K562 (cell line): ENCODE data around the gene RNF223. TPM values are rescaled to one million over a fixed set of nuclear protein-coding genes. Genes with fewer than 3 reads are reported as not detected.

Experiments
- ATAC-seq: fragments of 200-7000 bp; cut with Tn5 transposase; 3 replicates; pipeline ENCODE4 v1.9.1; 2020; ENCODE audit warnings: moderate library complexity
- BruUV-seq: library from RNA; stranded (reverse); fragments of 400-500 nt; replicated peaks from 2 replicates; lab custom pipeline; 2021; lab: Mats Ljungman, UMichigan
- CTCF ChIA-PET: fragments of 300-600 bp; formaldehyde crosslinking; extraction: SDS; loops from one replicate; lab custom pipeline; 2021; ENCODE audit warnings: low intra/inter-chr PET ratio; lab: Yijun Ruan, JAX
- POLR2A ChIA-PET: fragments of 300-600, 350-650 bp; sonication (Branson Sonifier 250); formaldehyde crosslinking; extraction: SDS; loops from one replicate; lab custom pipeline; 2021; ENCODE audit warnings: antibody characterized with exemption, inconsistent platforms; lab: Yijun Ruan, JAX
- DNase-seq, 4 experiments: peaks; one replicate each; pipeline versions ENCODE4 v3.0.0 to v3.0.0-alpha.2; 2011 to 2018; ENCODE audit warnings: low spot score in 3 of 4, mixed read lengths in 3 of 4; ENCODE audit errors: extremely low read depth in 1 of 4
- FAIRE-seq: peaks from 2 replicates; lab custom pipeline; 2011; peaks lifted over from hg19 to GRCh38; lab: Jason Lieb, UNC
- H2AFZ ChIP-seq: 2 replicates; pipeline ENCODE4 v1.6.0; 2011; ENCODE audit warnings: low read depth, low read length, control low read depth, inconsistent platforms
- H3K27ac ChIP-seq: fragments of 200-600 bp; 3 replicates; pipeline ENCODE4 v1.8.0; 2011; ENCODE audit warnings: low read depth, mild to moderate bottlenecking, control low read depth, inconsistent platforms, low read length, moderate library complexity, mixed read lengths; ENCODE audit errors: extremely low read depth
- H3K27me3 ChIP-seq, 2 experiments: fragments of 300-600 bp in 1 of 2; 2 replicates in 1 of 2; 3 replicates in 1 of 2; pipeline versions ENCODE4 v1.6.0 to v1.8.0; 2011; ENCODE audit warnings: inconsistent platforms in 2 of 2, low read length in 2 of 2, mild to moderate bottlenecking in 1 of 2, mixed read lengths in 1 of 2, moderate library complexity in 1 of 2; ENCODE audit not compliant: control insufficient read depth in 2 of 2, insufficient read depth in 2 of 2
- H3K36me3 ChIP-seq: fragments of 300-600 bp; 3 replicates; pipeline ENCODE4 v1.8.0; 2011; ENCODE audit warnings: mild to moderate bottlenecking, low read length, inconsistent platforms; ENCODE audit not compliant: control insufficient read depth, insufficient read depth
- H3K4me1 ChIP-seq, 2 experiments: fragments of 200-600 bp in 1 of 2; replicated peaks in 1 of 2; 2 replicates in 1 of 2; 3 replicates in 1 of 2; pipeline versions ENCODE4 v1.5.1 to v1.8.0; 2011; ENCODE audit warnings: inconsistent platforms in 2 of 2, low read length in 2 of 2, mild to moderate bottlenecking in 1 of 2, mixed read lengths in 1 of 2, moderate library complexity in 1 of 2; ENCODE audit not compliant: control insufficient read depth in 2 of 2, insufficient read depth in 2 of 2
- H3K4me2 ChIP-seq: 2 replicates; pipeline ENCODE4 v1.6.1; 2011; ENCODE audit warnings: low read length, control low read depth, inconsistent platforms, mixed read lengths; ENCODE audit not compliant: insufficient read depth
- H3K4me3 ChIP-seq: fragments of 200-600 bp; sonication (generic), shearing (Covaris generic); 2 replicates; pipeline ENCODE4 v1.5.1; 2016; ENCODE audit warnings: control low read depth, inconsistent platforms
- H3K79me2 ChIP-seq: fragments of 200-600 bp; 3 replicates; pipeline ENCODE4 v1.8.0; 2011; ENCODE audit warnings: low read length, inconsistent platforms; ENCODE audit not compliant: control insufficient read depth, insufficient read depth
- H3K9ac ChIP-seq, 2 experiments: 2 replicates each; pipeline versions ENCODE4 v1.6.0 to v1.6.1; 2011; ENCODE audit warnings: low read depth in 2 of 2, low read length in 2 of 2, control low read depth in 1 of 2, inconsistent platforms in 1 of 2, mild to moderate bottlenecking in 1 of 2, mixed read lengths in 1 of 2; ENCODE audit not compliant: insufficient read depth in 1 of 2
- H3K9me1 ChIP-seq: one replicate; pipeline ENCODE4 v1.6.0; 2011; ENCODE audit warnings: inconsistent platforms, mild to moderate bottlenecking, low read length, moderate library complexity; ENCODE audit not compliant: control insufficient read depth, insufficient read depth
- H3K9me3 ChIP-seq: replicated peaks from 2 replicates; pipeline ENCODE4 v1.5.1; 2011; ENCODE audit warnings: low read depth, low read length, inconsistent platforms; ENCODE audit not compliant: control insufficient read depth, insufficient read depth
- H4K20me1 ChIP-seq: replicated peaks from 2 replicates; pipeline ENCODE4 v1.6.1; 2011; ENCODE audit warnings: low read length, inconsistent platforms, mixed read lengths; ENCODE audit not compliant: control insufficient read depth, insufficient read depth
- HDAC1 ChIP-seq, 2 experiments: fragments of 450-650 bp; IDR thresholded peaks; 2 replicates each; pipeline ENCODE4 v1.6.1; 2016 to 2017; ENCODE audit warnings: inconsistent platforms in 1 of 2, mild to moderate bottlenecking in 1 of 2, moderate library complexity in 1 of 2
- HEY1 ChIP-seq: fragments of 250-450 bp; sonication (Bioruptor Pico); IDR thresholded peaks from 2 replicates; pipeline ENCODE4 v1.5.0; 2020; ENCODE audit warnings: mild to moderate bottlenecking, moderate library complexity, borderline replicate concordance
- MAFF ChIP-seq: IDR thresholded peaks from 2 replicates; pipeline ENCODE4 v1.6.1; 2012; ENCODE audit warnings: low read length, improper control_type of control experiment
- PHF8 ChIP-seq: fragments of 200-600 bp; sonication (generic); IDR thresholded peaks from 2 replicates; pipeline ENCODE4 v1.6.1; 2012; ENCODE audit warnings: mixed run types, mild to moderate bottlenecking, inconsistent platforms, low read length, moderate library complexity, borderline replicate concordance
- RBM22 ChIP-seq: fragments of 200-400 bp; formaldehyde crosslinking; IDR thresholded peaks from 2 replicates; pipeline ENCODE4 v1.6.1; 2018; ENCODE audit warnings: low read length, low read depth; ENCODE audit not compliant: poor library complexity, severe bottlenecking
- SIN3A ChIP-seq, 2 experiments: fragments of 150-350 bp in 1 of 2; IDR thresholded peaks; 2 replicates each; pipeline ENCODE4 v1.6.1; 2011 to 2016; ENCODE audit warnings: borderline replicate concordance in 2 of 2, low read depth in 2 of 2, low read length in 2 of 2, mild to moderate bottlenecking in 2 of 2, moderate library complexity in 2 of 2; ENCODE audit not compliant: control insufficient read depth in 1 of 2
- SP1 ChIP-seq: sonication (generic); formaldehyde crosslinking; IDR thresholded peaks from 2 replicates; pipeline ENCODE4 v1.8.1; 2022; ENCODE audit warnings: mild to moderate bottlenecking, missing genetic modification reagents
- U2AF2 ChIP-seq: fragments of 200-400 bp; formaldehyde crosslinking; optimal IDR thresholded peaks from 2 replicates; pipeline ENCODE3; 2017; ENCODE audit warnings: low read depth, mild to moderate bottlenecking, low read length
- ZNF239 ChIP-seq: fragments of 250-450 bp; sonication (Bioruptor Pico); IDR thresholded peaks from 2 replicates; pipeline ENCODE4 v1.4.0; 2020; ENCODE audit warnings: mild to moderate bottlenecking
- ZSCAN29 ChIP-seq: fragments of 450-650 bp; IDR thresholded peaks from 2 replicates; pipeline ENCODE4 v1.6.1; 2017
- WGBS: fragments of 100-300 bp; shearing (Covaris generic); methylation state at CpG from one replicate; pipeline ENCODE4 v1.1.6; 2016; ENCODE audit warnings: low coverage, mixed read lengths; ENCODE audit not compliant: insufficient coverage; ENCODE audit errors: missing lambda C conversion rate; 5-methylcytosine and 5-hydroxymethylcytosine counted together
- in situ Hi-C: fragments of 300-500 bp; cut with MboI; formaldehyde crosslinking; loops from 4 replicates; pipeline ENCODE4 v1.15.0; 2018; ENCODE audit warnings: inconsistent platforms, mixed read lengths
- intact Hi-C: fragments of 100-400 bp; cut with micrococcal nuclease; formaldehyde crosslinking; loops from 2 replicates; pipeline ENCODE4 v1.14.2; 2022
- polyA plus RNA-seq, 8 experiments: library from polyadenylated mRNA; depleted of rRNA in 4 of 8; stranded (reverse) in 5 of 8; unstranded in 3 of 8; fragments of >200 nt; fragmentation: Nextera tagmentation in 2 of 8; fragmentation: Illumina TruSeq in 1 of 8; extraction: Ambion mirVana in 2 of 8; extraction: Trizol in 1 of 8; gene quantifications; 2 replicates each; pipeline versions ENCODE4 v1.2.1 to v1.2.3, GENCODE V29; 2011 to 2014; ENCODE audit warnings: inconsistent platforms in 1 of 8, missing spikeins in 1 of 8
- total RNA-seq, 7 experiments: library from RNA; depleted of rRNA in 6 of 7; stranded (reverse); fragments of >200 nt in 6 of 7; fragmentation: Illumina TruSeq in 2 of 7; extraction: Trizol in 2 of 7; gene quantifications; 2 replicates each; pipeline versions ENCODE4 v1.2.1 to v1.2.3, GENCODE V29; 2011 to 2021; ENCODE audit warnings: low replicate concordance in 1 of 7
- TF ChIP-seq, protein P1 (sequence below), 2 experiments: fragments of 450-650 bp; IDR thresholded peaks; 2 replicates each; pipeline ENCODE4 v1.6.1; 2016
- TF ChIP-seq, protein P2 (sequence below), 2 experiments: IDR thresholded peaks; 2 replicates each; pipeline ENCODE4 v1.6.1; 2011; ENCODE audit warnings: borderline replicate concordance in 1 of 2, control low read depth in 1 of 2, low read depth in 1 of 2, low read length in 1 of 2, mild to moderate bottlenecking in 1 of 2, mixed read lengths in 1 of 2, moderate library complexity in 1 of 2; ENCODE audit not compliant: insufficient read depth in 1 of 2, insufficient read length in 1 of 2, poor library complexity in 1 of 2, severe bottlenecking in 1 of 2; ENCODE audit errors: extremely low read depth in 1 of 2

The RNF223 gene
- total and polyA plus RNA-seq, 9 of the 15 experiments (the other 6 are each of a cell fraction or from before 2014, with no cell fraction given), result 0.04 to 0.32 TPM; not detected in 7

DNA sequence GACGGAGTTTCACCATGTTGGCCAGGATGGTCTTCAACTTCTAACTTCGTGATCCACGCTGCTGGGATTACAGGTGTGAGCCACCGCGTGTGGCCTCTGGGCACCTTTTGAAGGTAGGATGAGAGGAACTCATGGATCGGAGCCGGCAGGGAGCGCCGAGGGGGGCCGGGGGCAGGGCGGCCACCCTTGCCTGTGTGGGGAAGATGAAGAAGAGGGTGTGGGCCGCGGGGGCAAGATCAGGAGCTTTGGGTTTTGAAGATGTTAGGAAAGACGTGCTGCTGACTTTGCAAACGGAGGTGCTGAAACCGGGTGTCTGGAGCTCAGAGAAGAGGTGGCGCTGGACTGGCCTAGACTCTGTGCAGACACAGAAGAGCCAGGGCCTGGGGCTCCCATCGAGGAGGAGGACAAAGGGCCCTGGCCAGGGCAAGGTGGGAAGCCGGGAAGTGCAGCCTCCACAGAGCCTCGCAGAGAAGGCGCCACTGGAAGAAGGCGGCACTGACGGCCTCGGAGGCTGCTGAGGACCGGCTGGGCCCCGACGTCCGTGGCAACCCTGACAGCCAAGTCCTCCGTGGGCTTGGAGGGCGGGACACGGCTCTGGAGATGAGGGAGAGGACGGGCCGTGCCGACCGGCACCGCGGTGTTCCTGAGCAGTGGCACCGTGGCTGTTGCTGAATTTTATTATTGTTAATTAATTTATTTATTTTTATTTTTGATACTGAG is 13.7 kb downstream of the RNF223 start (continued):
- TF ChIP-seq HEY1 (CRISPR knock-in tag), result no peak

DNA sequence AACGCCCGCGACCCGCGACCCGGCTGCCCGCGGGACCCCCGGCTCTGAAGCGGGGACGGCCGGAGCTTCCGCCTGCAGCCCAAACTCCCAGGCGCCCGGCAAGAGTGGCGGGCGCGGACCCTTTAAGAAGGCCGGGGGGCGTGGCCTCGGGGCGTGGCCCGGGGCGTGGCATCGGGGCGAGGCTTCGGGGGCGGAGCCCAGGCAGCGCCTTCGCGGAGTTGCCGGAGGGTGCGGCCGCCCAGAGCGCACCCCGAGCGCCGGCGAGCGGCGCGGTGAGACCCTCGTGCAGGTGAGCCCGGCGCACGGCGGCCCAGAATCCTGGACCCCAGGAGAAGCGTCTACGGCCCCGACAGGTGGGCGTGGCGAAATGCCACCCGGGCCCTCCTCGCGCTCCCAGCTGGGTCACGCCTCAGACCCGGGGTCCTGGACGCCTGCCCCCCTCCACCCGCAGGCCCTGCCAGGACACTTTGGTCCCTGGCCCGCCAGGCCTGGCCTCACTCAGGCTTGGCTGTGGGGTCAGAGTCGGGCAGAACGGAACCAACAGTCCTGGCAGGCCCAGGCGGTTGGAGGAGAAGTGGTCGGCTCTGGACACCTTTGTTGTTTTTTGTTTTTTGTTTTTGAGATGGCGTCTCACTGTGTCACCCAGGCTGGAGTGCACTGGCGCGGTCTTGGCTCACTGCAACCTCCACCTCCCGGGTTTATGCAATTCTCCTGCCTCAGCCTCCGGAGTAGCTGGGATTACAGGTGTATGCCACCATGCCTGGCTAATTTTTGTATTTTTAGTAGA is 14.4 kb downstream of the RNF223 start:
- Histone ChIP-seq H3K4me2 (peak overlapping the region; percentile 90), H3K36me3 (peaks cover 9% of the 10 kb centered on the region; the same call in 1 of the 3 replicates), H3K9ac (peak overlapping the region; percentile 74 to 92), H3K27ac (peak overlapping the region; percentile 67), H3K4me3 (peak overlapping the region; percentile 69), H3K9me1 (no peaks in the 10 kb centered on the region), H4K20me1 (no peaks in the 10 kb centered on the region), H3K79me2 (no peaks in the 10 kb centered on the region), H3K27me3 (no peaks in the 10 kb centered on the region), H3K4me1 (peaks cover 50 to 85% of the 10 kb centered on the region in 2 experiments), H3K9me3 (no peaks in the 10 kb centered on the region), H2AFZ (peak overlapping the region; percentile 84)
- 5% methylated on average over 42 of the region's 69 CpGs for WGBS
- DNase-seq, result peak; percentile 94 to 97 (median 94)
- in situ Hi-C loops (loop anchor here (10.0 kb wide), 1 partner anchor 75 kb away; the partner anchor contains the start of gene PERM1), intact Hi-C loops (loop anchor here (5.0 kb wide), 3 partner anchors 37 to 137 kb away; partner anchors contain the start of genes AGRN, HES4 and SAMD11)
- BruUV-seq, result TSS peak; percentile 47
- peak; percentile 49 for FAIRE-seq
- ATAC-seq, result peak; percentile 87
- ChIA-PET POLR2A (interaction anchor here (0.5 to 1.5 kb wide), 4 partner anchors 8 to 170 kb away, joined by 3 to 4 read pairs (median 3); no protein-coding TSS in a partner anchor), CTCF (interaction anchor here (0.8 kb wide), 1 partner anchor 190 kb away, joined by 3 read pairs; no protein-coding TSS in a partner anchor)
- TF ChIP-seq, protein P1, sequence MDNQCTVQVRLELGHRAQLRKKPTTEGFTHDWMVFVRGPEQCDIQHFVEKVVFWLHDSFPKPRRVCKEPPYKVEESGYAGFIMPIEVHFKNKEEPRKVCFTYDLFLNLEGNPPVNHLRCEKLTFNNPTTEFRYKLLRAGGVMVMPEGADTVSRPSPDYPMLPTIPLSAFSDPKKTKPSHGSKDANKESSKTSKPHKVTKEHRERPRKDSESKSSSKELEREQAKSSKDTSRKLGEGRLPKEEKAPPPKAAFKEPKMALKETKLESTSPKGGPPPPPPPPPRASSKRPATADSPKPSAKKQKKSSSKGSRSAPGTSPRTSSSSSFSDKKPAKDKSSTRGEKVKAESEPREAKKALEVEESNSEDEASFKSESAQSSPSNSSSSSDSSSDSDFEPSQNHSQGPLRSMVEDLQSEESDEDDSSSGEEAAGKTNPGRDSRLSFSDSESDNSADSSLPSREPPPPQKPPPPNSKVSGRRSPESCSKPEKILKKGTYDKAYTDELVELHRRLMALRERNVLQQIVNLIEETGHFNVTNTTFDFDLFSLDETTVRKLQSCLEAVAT (IDR thresholded peaks at IDR 0.05), result peak in 1 of 2 experiments; percentile 47; a peak in 1 of 4 replicates
- TF ChIP-seq ZSCAN29, result no peak; the same call in 1 of the 2 replicates
- no peak for TF ChIP-seq ZNF239 (CRISPR knock-in tag)
- peak; percentile 68 for TF ChIP-seq RBM22
- peak; percentile 97 for TF ChIP-seq SP1
- peak in 1 of 2 experiments; percentile 73; a peak in 2 of 4 replicates for TF ChIP-seq SIN3A (IDR thresholded peaks at IDR 0.05; ENCODE audit: borderline replicate concordance in 2 of 2, control insufficient read depth in 1 of 2, low read depth in 2 of 2, low read length in 2 of 2)
- TF ChIP-seq MAFF, result no peak
- 0 out of 4 replicates have a peak, but pooled peaks of 1 of the 2 experiments have one; percentile 27 for TF ChIP-seq HDAC1 (IDR thresholded peaks at IDR 0.05)
- TF ChIP-seq, protein P2, sequence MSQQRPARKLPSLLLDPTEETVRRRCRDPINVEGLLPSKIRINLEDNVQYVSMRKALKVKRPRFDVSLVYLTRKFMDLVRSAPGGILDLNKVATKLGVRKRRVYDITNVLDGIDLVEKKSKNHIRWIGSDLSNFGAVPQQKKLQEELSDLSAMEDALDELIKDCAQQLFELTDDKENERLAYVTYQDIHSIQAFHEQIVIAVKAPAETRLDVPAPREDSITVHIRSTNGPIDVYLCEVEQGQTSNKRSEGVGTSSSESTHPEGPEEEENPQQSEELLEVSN (IDR thresholded peaks at IDR 0.05; ENCODE audit: borderline replicate concordance in 1 of 2, extremely low read depth in 1 of 2, insufficient read depth in 1 of 2, insufficient read length in 1 of 2, low read depth in 1 of 2, low read length in 1 of 2, poor library complexity in 1 of 2, severe bottlenecking in 1 of 2), result peak in 1 of 2 experiments; percentile 70
- peak; percentile 47; the same call in 1 of the 2 replicates for TF ChIP-seq PHF8
- no peak for TF ChIP-seq U2AF2
